ENCODE data around the gene WFS1. TPM values are rescaled to one million over a fixed set of nuclear protein-coding genes. Genes with fewer than 3 reads are reported as not detected.

WFS1 gene
- total and polyA plus RNA-seq, 2 of the 8 experiments (the other 6 are each of a cell fraction or from before 2014, with no cell fraction given) = 29.1 to 43.1 TPM

DNA sequence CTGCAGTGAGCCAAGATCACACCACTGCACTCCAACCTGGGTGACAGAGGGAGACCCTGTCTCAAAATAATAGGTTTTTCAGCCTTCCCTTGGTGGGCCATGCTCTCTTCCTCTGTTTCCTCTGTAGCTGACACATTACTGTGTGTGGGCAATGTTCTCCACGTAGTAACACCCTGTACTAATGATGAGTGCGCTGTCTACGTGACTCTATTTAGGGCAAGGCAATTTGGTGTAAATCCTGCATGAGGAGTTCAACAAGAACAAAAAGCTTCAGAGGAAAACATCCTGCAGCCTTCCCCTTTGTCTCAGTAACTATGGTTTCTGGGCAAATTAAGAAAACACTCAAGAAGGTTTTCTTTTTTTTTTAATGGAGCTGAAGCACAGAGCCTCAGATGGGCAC is 44.9 kb upstream of the WFS1 start:
- WGBS, 2 experiments (ENCODE audit: extremely low coverage in 1 of 2, insufficient coverage in 1 of 2, insufficient read length in 1 of 2, insufficient replicate concordance in 2 of 2, low coverage in 1 of 2, low lambda C conversion rate in 2 of 2, missing lambda C conversion rate in 1 of 2) = 80% methylated on average over 3 of the region's 3 CpGs; no CpG with 5 or more reads in 1 of the 2 experiments
- Histone ChIP-seq H2BK12ac (ENCODE audit: low read depth, low read length) (no peak overlapping the region), H2AFZ (ENCODE audit: low read length) (no peak overlapping the region), H3K4ac (replicated peaks; ENCODE audit: insufficient read length, low read depth, low read length) (no peak overlapping the region), H3K4me3 (ENCODE audit: extremely low read depth in 1 of 4, insufficient read depth in 2 of 4, low read depth in 3 of 4, low read length in 4 of 4) (no peak overlapping the region), H3K56ac (replicated peaks; ENCODE audit: insufficient read length, low read depth, low read length) (no peak overlapping the region), H2AK5ac (ENCODE audit: low read depth, low read length) (no peak overlapping the region), H4K20me1 (replicated peaks in 1 of 2; ENCODE audit: control insufficient read depth in 1 of 2, insufficient read depth in 2 of 2, low read length in 2 of 2) (peaks cover 0 to 5% of the 10 kb centered on the region in 2 experiments), H2BK15ac (ENCODE audit: low read length) (no peak overlapping the region), H3K36me3 (ENCODE audit: control insufficient read depth in 2 of 4, insufficient read depth in 4 of 4, low read length in 3 of 4) (no peaks in the 10 kb centered on the region), H4K8ac (ENCODE audit: extremely low read depth, insufficient read depth, low read length) (no peak overlapping the region), H3K27me3 (replicated peaks in 1 of 4; ENCODE audit: control insufficient read depth in 3 of 4, extremely low read depth in 1 of 4, insufficient read depth in 3 of 4, low read length in 3 of 4) (peaks cover 0 to 11% (median 7%) of the 10 kb centered on the region in 4 experiments; a peak in 4 of 7 replicates), H3K23me2 (ENCODE audit: low read depth, low read length) (peaks cover 8% of the 10 kb centered on the region), H3K4me1 (replicated peaks in 1 of 4; ENCODE audit: control insufficient read depth in 3 of 4, insufficient read depth in 4 of 4, low read length in 3 of 4) (peaks cover 0 to 4% (median 1%) of the 10 kb centered on the region in 4 experiments; a peak in 5 of 7 replicates), H3K9me3 (ENCODE audit: insufficient read depth in 2 of 2, low read depth in 1 of 2, low read length in 1 of 2) (no peaks in the 10 kb centered on the region), H3K4me2 (ENCODE audit: insufficient read depth in 1 of 2, low read depth in 2 of 2, low read length in 2 of 2) (no peak overlapping the region), H2BK5ac (ENCODE audit: low read depth, low read length) (no peak overlapping the region), H4K5ac (ENCODE audit: insufficient read length, low read depth, low read length) (no peak overlapping the region), H4K91ac (replicated peaks; ENCODE audit: insufficient read length, low read length) (no peak overlapping the region), H3K9ac (replicated peaks in 1 of 4; ENCODE audit: extremely low read depth in 1 of 4, low read depth in 3 of 4, low read length in 3 of 4) (no peak overlapping the region), H3K14ac (ENCODE audit: insufficient read length) (no peak overlapping the region), H3K79me1 (ENCODE audit: low read depth, low read length) (no peaks in the 10 kb centered on the region), H3K18ac (ENCODE audit: extremely low read depth, low read length) (no peak overlapping the region), H3K27ac (ENCODE audit: low read depth, low read length) (no peak overlapping the region), H2BK20ac (ENCODE audit: low read length) (no peak overlapping the region), H2BK120ac (replicated peaks; ENCODE audit: low read depth, low read length) (no peak overlapping the region), H3K23ac (ENCODE audit: insufficient read length) (no peak overlapping the region), H3K79me2 (ENCODE audit: control insufficient read depth in 1 of 2, insufficient read depth in 2 of 2, low read length in 2 of 2) (no peaks in the 10 kb centered on the region)
- TF ChIP-seq ZNF274 (IDR thresholded peaks at IDR 0.05; ENCODE audit: borderline replicate concordance, extremely low read depth, low read length) (no peak), MAFK (IDR thresholded peaks at IDR 0.05; ENCODE audit: low read depth, low read length) (no peak), BRCA1 (IDR thresholded peaks at IDR 0.05; ENCODE audit: low read depth, low read length) (no peak), EZH2 (IDR thresholded peaks at IDR 0.05; ENCODE audit: low read depth, low read length, severe bottlenecking) (no peak)
- FAIRE-seq = no peak
- no peak for DNase-seq (ENCODE audit: low read depth in 1 of 2, low spot score in 2 of 2)
- CTCF ChIA-PET (ENCODE audit: partially characterized antibody) = interaction anchor here (1.0 to 3.6 kb wide), 7 partner anchors 11 to 224 kb away, joined by 3 to 11 read pairs (median 3); no protein-coding TSS in a partner anchor
- POLR2A ChIA-PET (ENCODE audit: partially characterized antibody) = interaction anchor here (0.8 to 2.3 kb wide), 2 partner anchors 21 kb away, joined by 4 to 9 read pairs; no protein-coding TSS in a partner anchor
